CD4-positive, alpha-beta T cell treated with Interferon alpha-2 for 1 hour (primary cell): Measurements from ENCODE around the gene UBL5.
"Not testable (repeated sequence)": the region's sequence is repeated elsewhere in the genome, so short reads cannot be mapped to it uniquely, and the experiment has no call there.

ENCODE experiments used
- DNase-seq, 2 donors: peaks; one replicate each; pipeline ENCODE4 v3.0.0-alpha.2; 2020 to 2022

UBL5 gene

GRCh38 chr19:9818175-9818733, 9.5 kb upstream of the UBL5 start:
- no peak for DNase-seq

DNA sequence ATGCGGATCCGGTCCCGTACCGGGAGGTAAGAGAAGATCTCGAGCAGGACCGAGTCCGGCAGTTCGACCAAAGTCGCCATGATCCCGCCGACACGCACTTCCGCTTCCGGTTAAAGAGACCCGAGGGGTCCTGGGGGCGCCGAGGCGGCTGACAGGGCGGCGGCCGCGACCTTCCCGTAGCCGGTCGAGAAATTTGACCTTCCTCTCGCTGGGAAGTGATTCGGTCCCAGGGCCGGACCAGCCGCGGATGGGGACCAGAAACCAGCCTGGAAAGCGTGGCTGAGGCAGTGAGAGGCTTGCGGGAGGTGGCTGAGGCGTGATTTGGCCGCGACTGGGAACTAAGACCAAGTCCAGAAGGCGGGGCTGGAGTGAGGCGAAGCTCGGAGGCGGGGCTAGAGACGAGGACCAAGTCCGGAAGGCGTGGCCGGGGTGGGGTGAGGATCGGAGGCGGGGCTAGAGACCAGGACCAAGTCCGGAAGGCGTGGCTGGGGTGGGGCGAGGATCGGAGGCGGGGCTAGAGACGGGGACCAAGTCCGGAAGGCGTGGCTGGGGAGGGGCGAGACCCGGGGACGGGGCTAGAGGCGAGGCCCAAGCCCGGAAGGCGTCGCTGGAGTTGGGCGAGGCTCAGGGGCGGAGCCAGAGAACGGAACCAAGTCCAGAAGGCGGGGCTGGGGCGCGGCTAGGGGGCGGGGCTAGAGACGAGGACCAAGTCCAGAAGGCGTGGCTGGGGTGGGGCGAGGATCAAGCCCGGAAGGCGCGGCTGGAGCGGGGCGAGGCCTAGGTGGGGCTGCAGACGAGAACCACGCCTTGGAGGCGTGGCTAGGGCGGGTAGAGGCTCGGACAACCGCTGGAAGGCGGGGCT, 8.8 kb upstream of the UBL5 start, which contains the start of gene FBXL12:
FBXL12 (minus strand) TSS at position 346 of the 862 bp plus-strand sequence; CDS start at position 80, 266 bp downstream.
- peak; percentile 100 for DNase-seq

DNA sequence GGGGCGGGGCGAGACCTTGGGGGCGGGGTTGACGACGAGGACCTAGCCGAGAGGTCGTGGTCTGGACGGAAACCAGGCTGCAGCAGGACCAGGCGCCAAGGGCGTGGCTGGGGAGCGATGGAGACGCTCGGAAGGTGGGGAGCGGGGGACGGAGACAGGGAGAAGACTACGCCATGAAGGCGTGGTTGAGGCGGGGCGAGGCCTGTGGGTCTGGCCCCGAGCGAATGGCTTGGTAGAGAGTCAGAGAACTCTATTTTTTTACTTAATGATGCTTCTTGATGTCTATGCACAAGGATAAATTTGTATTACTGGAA, 8.2 kb upstream of the UBL5 start:
- DNase-seq: no peak

DNA sequence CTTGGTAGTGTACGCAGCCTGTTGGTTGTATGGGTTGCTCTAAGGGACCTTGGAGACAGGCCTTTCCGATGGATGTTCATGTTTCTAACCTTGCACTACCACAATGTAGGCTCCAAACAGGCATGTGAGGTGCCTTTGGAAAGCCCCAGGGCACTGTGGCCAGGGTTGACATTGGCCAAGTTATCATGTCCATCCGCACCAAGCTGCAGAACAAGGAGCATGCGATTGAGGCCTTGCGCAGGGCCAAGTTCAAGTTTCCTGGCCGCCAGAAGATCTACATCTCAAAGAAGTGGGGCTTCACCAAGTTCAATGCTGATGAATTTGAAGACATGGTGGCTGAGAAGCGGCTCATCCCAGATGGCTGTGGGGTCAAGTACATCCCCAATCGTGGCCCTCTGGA, 7.7 kb upstream of the UBL5 start:
- DNase-seq: not testable (repeated sequence)

- no peak for DNase-seq
Observed at GRCh38 chr19:9823816-9824215, 3.9 kb upstream of the UBL5 start.

- DNase-seq: no peak
Observed at GRCh38 chr19:9828551-9829063, 889 bp downstream of the UBL5 start.

- DNase-seq: no peak
Observed at GRCh38 chr19:9834307-9834725, 6.6 kb downstream of the UBL5 start.

GRCh38 chr19:9834726-9835506, 7.2 kb downstream of the UBL5 start, which contains the start of gene PIN1:
TSS of gene PIN1 (plus strand) at chr19:9835318. CDS start at chr19:9835345, 27 bp downstream.
- peak; percentile 99 to 100 for DNase-seq

GRCh38 chr19:9835507-9835949, 7.8 kb downstream of the UBL5 start:
- DNase-seq: no peak

- DNase-seq: no peak
Observed at GRCh38 chr19:9836021-9836420, 8.3 kb downstream of the UBL5 start.

GRCh38 chr19:9838324-9838723, 10.6 kb downstream of the UBL5 start:
- no peak for DNase-seq

GRCh38 chr19:9839415-9839814, 11.7 kb downstream of the UBL5 start:
- no peak for DNase-seq

DNA sequence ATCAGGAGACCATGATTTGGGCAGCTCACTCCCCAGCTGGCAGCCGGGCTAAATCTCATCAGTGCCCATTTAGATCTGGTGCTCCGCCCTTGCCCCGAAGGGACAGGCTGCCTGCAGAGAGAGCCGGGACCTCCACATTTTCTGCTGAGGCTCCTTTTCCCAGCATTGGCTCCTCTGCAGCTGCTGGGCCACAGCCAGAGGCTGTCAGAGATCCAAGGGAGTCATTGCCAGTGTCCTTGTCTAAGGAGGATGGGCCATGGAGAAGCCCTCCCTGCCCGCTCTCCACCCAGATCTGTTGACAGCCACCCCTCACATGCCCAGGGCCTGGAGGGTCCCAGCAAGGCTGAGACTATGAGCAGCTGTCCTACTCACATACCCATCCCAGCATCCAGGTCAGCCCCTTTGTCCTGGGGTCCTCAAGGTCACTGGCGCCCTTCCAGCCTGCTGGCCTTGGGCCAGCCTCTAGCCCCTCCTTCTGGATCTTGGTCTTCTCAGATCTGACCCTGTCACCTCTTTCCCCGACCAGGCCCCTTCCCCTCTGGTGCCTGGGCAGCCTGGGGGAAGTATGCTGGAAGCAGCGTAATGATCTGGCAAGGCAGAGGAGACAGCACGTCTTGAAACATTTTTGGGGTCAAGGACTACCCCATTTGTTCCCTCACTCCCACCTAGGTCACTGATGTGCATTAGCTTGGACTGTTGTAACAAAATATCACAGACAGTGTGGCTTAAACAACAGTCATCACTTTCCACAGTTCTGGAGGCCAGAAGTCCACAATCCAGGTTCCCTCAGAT, 15.3 kb downstream of the UBL5 start:
- DNase-seq: no peak

DNA sequence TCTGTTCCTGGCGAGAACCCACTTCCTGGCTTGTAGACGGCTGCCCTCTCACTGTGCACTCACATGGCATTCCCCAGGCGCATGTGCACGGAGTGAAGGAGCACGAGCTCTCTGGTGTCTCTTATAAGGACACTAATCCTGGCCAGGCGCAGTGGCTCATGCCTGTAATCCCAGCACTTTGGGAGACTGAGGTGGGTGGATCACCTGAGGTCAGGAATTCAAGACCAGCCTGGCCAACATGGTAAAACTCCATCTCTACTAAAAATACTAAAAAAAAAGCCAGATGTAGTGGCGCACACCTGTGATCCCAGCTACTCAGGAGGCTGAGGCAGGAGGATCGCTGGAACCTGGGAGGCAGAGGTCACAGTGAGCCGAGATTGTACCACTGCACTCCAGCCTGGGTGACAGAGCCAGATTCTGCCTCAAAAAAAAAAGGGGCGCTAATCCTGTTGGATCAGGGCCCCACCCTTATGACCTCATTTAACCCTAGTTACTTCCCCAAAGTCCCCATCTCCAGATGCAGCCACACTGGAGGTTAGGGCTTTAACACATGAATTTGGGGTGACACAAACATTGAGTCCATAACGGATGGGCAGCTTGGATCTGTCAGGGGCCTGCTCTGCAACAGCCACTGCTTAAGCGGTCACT, 16.0 kb downstream of the UBL5 start:
- DNase-seq: not testable (repeated sequence)

DNA sequence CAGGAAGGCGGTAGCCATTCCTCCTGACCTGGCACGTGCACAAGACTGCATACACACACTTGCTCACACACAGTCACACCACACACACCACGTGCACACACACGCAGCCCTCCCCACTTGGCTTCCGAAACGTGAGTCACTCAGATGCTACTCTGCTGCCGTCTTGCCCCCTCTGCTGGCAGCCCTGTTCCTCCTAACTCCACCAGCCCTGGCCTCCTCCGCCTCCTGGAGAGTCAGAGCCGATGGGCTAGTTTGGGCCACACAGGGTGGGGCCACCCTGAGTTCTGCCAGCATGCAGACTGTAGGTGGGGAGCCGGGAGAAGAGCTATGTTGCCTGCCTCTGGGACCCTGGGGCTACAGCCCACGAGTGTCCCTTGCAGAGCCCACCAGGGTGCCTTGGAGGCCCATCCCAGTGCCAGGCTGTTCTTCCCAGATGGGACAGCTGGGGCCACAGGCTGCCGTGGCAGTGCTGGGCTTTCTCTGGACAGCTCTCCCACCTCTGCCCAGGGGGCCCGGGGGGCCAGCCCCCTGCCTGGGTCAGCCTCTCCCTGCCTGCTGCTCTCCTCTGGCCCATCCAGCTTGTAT, 19.5 kb downstream of the UBL5 start:
- peak in 1 of 2 donors; percentile 37 for DNase-seq

DNA sequence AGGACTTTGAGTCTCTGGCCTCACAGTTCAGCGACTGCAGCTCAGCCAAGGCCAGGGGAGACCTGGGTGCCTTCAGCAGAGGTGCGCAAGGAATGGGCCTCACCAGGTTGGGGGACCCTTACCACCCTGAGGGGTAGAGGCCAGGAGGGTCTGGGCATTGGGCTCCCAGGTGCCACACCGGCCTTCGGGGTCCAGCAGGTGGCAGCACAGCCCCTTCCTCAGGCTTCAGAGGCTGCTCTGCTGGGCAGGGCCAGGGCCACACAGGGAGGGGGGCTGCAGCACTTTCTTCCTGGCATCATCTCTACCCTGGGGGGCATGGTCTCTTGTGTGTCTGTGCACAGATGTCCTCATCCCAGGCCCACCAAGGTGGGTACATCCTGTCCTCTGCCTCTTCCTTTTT, 20.3 kb downstream of the UBL5 start:
- peak; percentile 27 to 56 for DNase-seq

DNA sequence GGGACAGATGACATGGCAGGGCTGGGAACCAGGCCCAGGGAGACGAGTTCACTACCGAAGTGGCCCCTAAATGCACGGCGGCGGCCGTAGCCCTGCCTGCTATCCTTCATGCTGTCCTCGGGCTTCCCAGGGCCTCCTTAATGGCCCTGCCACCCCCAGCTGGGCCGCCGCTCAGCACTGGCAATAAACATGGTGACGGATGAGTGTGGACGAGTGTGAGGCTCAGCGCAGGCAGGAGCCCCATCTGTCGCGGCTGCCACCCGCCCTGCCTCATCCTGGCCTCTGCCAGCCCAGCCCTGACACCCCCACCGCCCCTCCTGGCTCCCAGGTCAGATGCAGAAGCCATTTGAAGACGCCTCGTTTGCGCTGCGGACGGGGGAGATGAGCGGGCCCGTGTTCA, 21.0 kb downstream of the UBL5 start:
- no peak for DNase-seq

DNA sequence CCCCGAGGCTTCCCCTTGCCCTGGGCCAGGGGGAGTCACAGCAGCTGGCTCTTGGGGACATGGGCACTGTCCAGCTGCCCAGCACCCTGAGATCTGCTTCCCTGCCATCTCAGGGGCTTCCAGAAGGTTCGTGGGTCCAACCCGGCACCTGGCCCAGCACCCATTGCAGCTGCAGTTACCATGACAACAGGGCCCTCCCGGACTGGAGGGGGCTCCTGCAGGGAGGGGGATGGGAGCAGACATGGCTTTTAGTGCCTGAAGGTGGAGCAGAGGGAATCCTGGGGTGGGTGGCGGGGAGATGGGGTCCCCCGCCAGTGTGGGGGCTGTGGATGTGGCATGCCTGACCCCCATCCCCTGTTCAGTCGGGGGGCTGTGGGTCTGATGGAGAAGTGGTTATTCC, 22.1 kb downstream of the UBL5 start:
- no peak for DNase-seq

DNA sequence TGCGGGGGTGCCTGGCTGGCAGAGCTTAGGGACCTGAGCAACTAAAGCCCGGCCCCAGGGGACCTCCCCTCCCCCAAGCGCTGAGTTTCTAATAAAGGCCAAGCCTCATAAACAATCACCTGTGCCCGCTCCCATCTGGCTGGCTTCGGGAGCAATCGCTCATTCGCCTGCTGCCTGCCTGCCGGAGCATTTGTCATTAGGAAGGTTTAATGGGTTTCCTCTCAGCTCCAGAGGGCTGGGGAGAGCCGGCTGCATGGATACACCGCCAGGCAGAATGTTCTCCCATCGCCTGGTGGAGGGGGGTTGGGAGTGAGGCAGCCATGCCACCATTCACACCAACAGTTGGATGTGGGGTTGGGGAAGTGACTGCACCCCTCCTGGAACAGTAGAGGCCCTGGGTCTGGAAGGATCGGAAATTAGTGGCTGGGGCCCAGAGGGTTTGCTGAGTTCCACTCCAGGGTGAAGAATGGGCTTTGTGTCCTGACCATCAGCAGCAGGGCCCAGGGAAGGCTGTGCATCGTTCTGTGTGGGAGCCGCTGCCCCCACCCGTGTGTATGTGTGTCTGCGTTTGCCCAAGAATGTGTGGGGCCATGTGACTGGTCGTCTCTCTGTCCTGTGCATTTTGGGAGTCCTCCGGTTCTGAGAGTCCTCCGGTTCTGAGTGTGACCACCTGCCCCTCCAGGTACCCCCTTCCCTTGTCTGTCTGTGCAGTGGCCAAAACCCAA, 22.7 kb downstream of the UBL5 start:
- DNase-seq: no peak

- no peak for DNase-seq
Observed at GRCh38 chr19:9854282-9854846, 26.6 kb downstream of the UBL5 start.

DNA sequence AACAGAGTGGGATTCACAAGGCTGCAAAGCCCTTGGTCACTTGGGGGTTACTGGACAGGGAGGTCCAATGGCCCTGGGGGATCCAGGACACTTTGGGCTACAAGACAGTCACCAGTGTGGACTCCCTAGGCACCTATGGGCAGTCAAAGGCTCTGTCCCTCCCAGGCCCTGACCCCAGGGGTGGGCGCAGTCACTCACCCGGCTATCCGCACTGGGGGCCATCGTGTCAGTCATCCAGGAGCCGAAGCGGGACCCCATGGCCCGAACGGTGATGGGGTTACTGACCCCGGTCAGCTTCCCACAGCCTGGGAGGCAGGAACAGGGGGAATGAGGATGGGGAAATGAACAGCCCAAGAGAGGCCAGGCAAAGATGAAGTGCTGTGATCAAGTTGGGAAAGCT, 28.9 kb downstream of the UBL5 start:
- no peak for DNase-seq
